ENCODE data around the gene NPIPB4. TPM values are rescaled to one million over a fixed set of nuclear protein-coding genes. Genes with fewer than 3 reads are reported as not detected.
"Not testable (repeated sequence)": the region's sequence is repeated elsewhere in the genome, so short reads cannot be mapped to it uniquely, and the experiment has no call there.

NPIPB4 gene
- total RNA-seq = 153 and 163 TPM in 2 replicates
- long read RNA-seq, partial matches to known transcripts = 0 of 6 reads
- long read RNA-seq, other reads (novel, unspliced or antisense) = 6 of 6 reads

GRCh38 chr16:21857656-21858055 is at the start of gene NPIPB4:
Gene NPIPB4 (minus strand): TSS chr16:21857756. CDS start chr16:21857378, 378 bp downstream.
- H3K27me3 Mint-ChIP-seq (ENCODE audit: unreplicated experiment); H3K9me3 Mint-ChIP-seq (ENCODE audit: unreplicated experiment); H3K36me3 Mint-ChIP-seq (ENCODE audit: unreplicated experiment); H3K4me3 Mint-ChIP-seq (ENCODE audit: unreplicated experiment); DNase-seq (ENCODE audit: extremely low spot score, unreplicated experiment); H3K27ac Mint-ChIP-seq (ENCODE audit: unreplicated experiment); H3K4me1 Mint-ChIP-seq (ENCODE audit: unreplicated experiment): not testable (repeated sequence)

GRCh38 chr16:21898998-21899397 is 41.4 kb upstream of the NPIPB4 start:
- not testable (repeated sequence) for H3K4me1 Mint-ChIP-seq (ENCODE audit: unreplicated experiment); DNase-seq (ENCODE audit: extremely low spot score, unreplicated experiment); H3K27ac Mint-ChIP-seq (ENCODE audit: unreplicated experiment); H3K4me3 Mint-ChIP-seq (ENCODE audit: unreplicated experiment); H3K9me3 Mint-ChIP-seq (ENCODE audit: unreplicated experiment); H3K27me3 Mint-ChIP-seq (ENCODE audit: unreplicated experiment); H3K36me3 Mint-ChIP-seq (ENCODE audit: unreplicated experiment)

GRCh38 chr16:21881988-21882387 is 24.4 kb upstream of the NPIPB4 start:
- H3K4me1 Mint-ChIP-seq (ENCODE audit: unreplicated experiment); H3K27ac Mint-ChIP-seq (ENCODE audit: unreplicated experiment); H3K27me3 Mint-ChIP-seq (ENCODE audit: unreplicated experiment); H3K4me3 Mint-ChIP-seq (ENCODE audit: unreplicated experiment); H3K36me3 Mint-ChIP-seq (ENCODE audit: unreplicated experiment); H3K9me3 Mint-ChIP-seq (ENCODE audit: unreplicated experiment); DNase-seq (ENCODE audit: extremely low spot score, unreplicated experiment): not testable (repeated sequence)

GRCh38 chr16:21837186-21837585 is 20.4 kb downstream of the NPIPB4 start:
- H3K36me3 Mint-ChIP-seq (ENCODE audit: unreplicated experiment); H3K27ac Mint-ChIP-seq (ENCODE audit: unreplicated experiment); H3K27me3 Mint-ChIP-seq (ENCODE audit: unreplicated experiment); H3K4me3 Mint-ChIP-seq (ENCODE audit: unreplicated experiment); H3K9me3 Mint-ChIP-seq (ENCODE audit: unreplicated experiment); H3K4me1 Mint-ChIP-seq (ENCODE audit: unreplicated experiment); DNase-seq (ENCODE audit: extremely low spot score, unreplicated experiment): not testable (repeated sequence)

GRCh38 chr16:21836334-21836733 is 21.2 kb downstream of the NPIPB4 start:
- not testable (repeated sequence) for H3K27me3 Mint-ChIP-seq (ENCODE audit: unreplicated experiment); H3K4me1 Mint-ChIP-seq (ENCODE audit: unreplicated experiment); H3K9me3 Mint-ChIP-seq (ENCODE audit: unreplicated experiment); H3K4me3 Mint-ChIP-seq (ENCODE audit: unreplicated experiment); DNase-seq (ENCODE audit: extremely low spot score, unreplicated experiment); H3K27ac Mint-ChIP-seq (ENCODE audit: unreplicated experiment); H3K36me3 Mint-ChIP-seq (ENCODE audit: unreplicated experiment)

- H3K4me1 Mint-ChIP-seq (ENCODE audit: unreplicated experiment); H3K27me3 Mint-ChIP-seq (ENCODE audit: unreplicated experiment); H3K9me3 Mint-ChIP-seq (ENCODE audit: unreplicated experiment); H3K27ac Mint-ChIP-seq (ENCODE audit: unreplicated experiment); H3K36me3 Mint-ChIP-seq (ENCODE audit: unreplicated experiment); H3K4me3 Mint-ChIP-seq (ENCODE audit: unreplicated experiment); DNase-seq (ENCODE audit: extremely low spot score, unreplicated experiment): not testable (repeated sequence)
Measured at GRCh38 chr16:21835747-21836146, 21.8 kb downstream of the NPIPB4 start.

- H3K36me3 Mint-ChIP-seq (ENCODE audit: unreplicated experiment); H3K4me1 Mint-ChIP-seq (ENCODE audit: unreplicated experiment); H3K9me3 Mint-ChIP-seq (ENCODE audit: unreplicated experiment): not testable (repeated sequence)
Measured at GRCh38 chr16:21834211-21834610, 23.3 kb downstream of the NPIPB4 start.

GRCh38 chr16:21829929-21830328 is 27.6 kb downstream of the NPIPB4 start:
- not testable (repeated sequence) for H3K36me3 Mint-ChIP-seq (ENCODE audit: unreplicated experiment); H3K27me3 Mint-ChIP-seq (ENCODE audit: unreplicated experiment); DNase-seq (ENCODE audit: extremely low spot score, unreplicated experiment); H3K27ac Mint-ChIP-seq (ENCODE audit: unreplicated experiment); H3K9me3 Mint-ChIP-seq (ENCODE audit: unreplicated experiment); H3K4me3 Mint-ChIP-seq (ENCODE audit: unreplicated experiment); H3K4me1 Mint-ChIP-seq (ENCODE audit: unreplicated experiment)

More at GRCh38 chr16:21834211-21834610, 23.3 kb downstream of the NPIPB4 start:
- not testable (repeated sequence) for DNase-seq (ENCODE audit: extremely low spot score, unreplicated experiment); H3K4me3 Mint-ChIP-seq (ENCODE audit: unreplicated experiment); H3K27ac Mint-ChIP-seq (ENCODE audit: unreplicated experiment); H3K27me3 Mint-ChIP-seq (ENCODE audit: unreplicated experiment)

- DNase-seq (ENCODE audit: extremely low spot score, unreplicated experiment); H3K4me3 Mint-ChIP-seq (ENCODE audit: unreplicated experiment); H3K9me3 Mint-ChIP-seq (ENCODE audit: unreplicated experiment); H3K27ac Mint-ChIP-seq (ENCODE audit: unreplicated experiment); H3K4me1 Mint-ChIP-seq (ENCODE audit: unreplicated experiment); H3K36me3 Mint-ChIP-seq (ENCODE audit: unreplicated experiment); H3K27me3 Mint-ChIP-seq (ENCODE audit: unreplicated experiment): not testable (repeated sequence)
Measured at GRCh38 chr16:21826067-21826706, 31.4 kb downstream of the NPIPB4 start.

GRCh38 chr16:21825526-21825925 is 32.0 kb downstream of the NPIPB4 start:
- not testable (repeated sequence) for H3K36me3 Mint-ChIP-seq (ENCODE audit: unreplicated experiment)

GRCh38 chr16:21823258-21823657 is 34.3 kb downstream of the NPIPB4 start:
- Mint-ChIP-seq H3K4me1 (ENCODE audit: unreplicated experiment) (peaks cover 11% of the 10 kb centered on the region), H3K27me3 (ENCODE audit: unreplicated experiment) (peaks cover 11% of the 10 kb centered on the region)
- H3K27ac Mint-ChIP-seq (ENCODE audit: unreplicated experiment); H3K9me3 Mint-ChIP-seq (ENCODE audit: unreplicated experiment); DNase-seq (ENCODE audit: extremely low spot score, unreplicated experiment); H3K36me3 Mint-ChIP-seq (ENCODE audit: unreplicated experiment); H3K4me3 Mint-ChIP-seq (ENCODE audit: unreplicated experiment): not testable (repeated sequence)

More at GRCh38 chr16:21825526-21825925, 32.0 kb downstream of the NPIPB4 start:
- H3K9me3 Mint-ChIP-seq (ENCODE audit: unreplicated experiment); DNase-seq (ENCODE audit: extremely low spot score, unreplicated experiment); H3K27ac Mint-ChIP-seq (ENCODE audit: unreplicated experiment); H3K27me3 Mint-ChIP-seq (ENCODE audit: unreplicated experiment); H3K4me1 Mint-ChIP-seq (ENCODE audit: unreplicated experiment); H3K4me3 Mint-ChIP-seq (ENCODE audit: unreplicated experiment): not testable (repeated sequence)

- Mint-ChIP-seq H3K4me1 (ENCODE audit: unreplicated experiment) (peaks cover 11% of the 10 kb centered on the region), H3K27ac (ENCODE audit: unreplicated experiment) (peak overlapping the region; percentile 93), H3K4me3 (ENCODE audit: unreplicated experiment) (peak overlapping the region; percentile 81)
- DNase-seq (ENCODE audit: extremely low spot score, unreplicated experiment); H3K9me3 Mint-ChIP-seq (ENCODE audit: unreplicated experiment); H3K36me3 Mint-ChIP-seq (ENCODE audit: unreplicated experiment); H3K27me3 Mint-ChIP-seq (ENCODE audit: unreplicated experiment): not testable (repeated sequence)
Measured at GRCh38 chr16:21820908-21821465, 36.6 kb downstream of the NPIPB4 start.
